Duodenal mucosa (tissue), 2 donors: Measurements from ENCODE around the gene IPO11.
"Not testable (repeated sequence)": the region's sequence is repeated elsewhere in the genome, so short reads cannot be mapped to it uniquely, and the experiment has no call there.

Source experiments
- H3K27ac ChIP-seq: one replicate; pipeline ENCODE4 v1.7.0; 2013; ENCODE audit warnings: low read depth, low read length
- H3K27me3 ChIP-seq, 2 donors: one replicate each; pipeline ENCODE4 v1.7.0; 2013; ENCODE audit warnings: low read length in 2 of 2, control low read depth in 1 of 2; ENCODE audit not compliant: insufficient read depth in 2 of 2, control insufficient read depth in 1 of 2
- H3K36me3 ChIP-seq, 2 donors: one replicate each; pipeline ENCODE4 v1.7.0; 2013; ENCODE audit warnings: low read length in 2 of 2, control low read depth in 1 of 2; ENCODE audit not compliant: insufficient read depth in 2 of 2, control insufficient read depth in 1 of 2
- H3K4me1 ChIP-seq, 2 donors: one replicate each; pipeline ENCODE4 v1.7.0; 2013; ENCODE audit warnings: low read length in 2 of 2, control low read depth in 1 of 2; ENCODE audit not compliant: insufficient read depth in 2 of 2, control insufficient read depth in 1 of 2
- H3K4me3 ChIP-seq, 2 donors: one replicate each; pipeline ENCODE4 v1.7.0; 2013; ENCODE audit warnings: low read length in 2 of 2, low read depth in 1 of 2
- H3K9ac ChIP-seq, 2 donors: one replicate each; pipeline ENCODE4 v1.7.0; 2013; ENCODE audit warnings: low read length in 2 of 2, low read depth in 1 of 2
- H3K9me3 ChIP-seq, 2 donors: one replicate each; pipeline ENCODE4 v1.7.0; 2013; ENCODE audit warnings: low read length in 2 of 2, control low read depth in 1 of 2; ENCODE audit not compliant: control insufficient read depth in 1 of 2

The IPO11 gene

DNA sequence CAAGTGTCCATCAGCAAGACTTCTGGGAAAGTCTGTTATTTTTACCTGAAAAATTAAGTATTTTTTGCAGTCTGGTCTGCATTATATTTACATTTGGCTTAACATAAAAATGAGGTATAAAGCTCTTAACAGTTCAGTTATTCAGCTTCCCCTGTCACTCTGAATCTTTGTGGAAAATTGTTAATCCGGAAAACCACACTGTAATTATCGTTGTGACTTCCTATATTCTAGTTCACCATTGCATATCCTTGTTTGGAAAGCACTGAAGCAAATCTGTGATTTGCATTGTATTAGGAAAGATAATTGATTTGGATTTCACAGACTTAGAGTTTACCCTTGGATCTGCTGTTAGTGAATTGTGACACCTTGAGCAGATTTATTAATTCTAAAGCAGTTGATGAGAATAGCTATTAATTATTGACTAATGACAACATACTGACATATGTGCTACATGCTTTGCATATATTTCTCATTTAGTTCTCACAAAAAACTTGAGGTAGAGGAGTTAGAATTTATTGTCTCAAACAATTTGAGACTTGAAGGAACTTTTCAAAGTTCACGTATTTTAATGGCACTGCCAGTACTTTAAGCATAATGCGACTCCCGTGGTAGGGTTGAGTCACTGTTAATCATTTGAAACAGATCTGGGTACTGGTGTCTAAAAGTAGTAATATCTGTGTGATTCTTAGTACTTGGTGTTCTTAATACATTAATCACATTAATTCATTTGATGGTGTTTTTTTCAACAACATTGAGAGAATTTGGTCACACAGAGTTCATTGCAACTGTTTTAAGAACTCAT is 94.3 kb downstream of the IPO11 start:
- Histone ChIP-seq H3K9me3 (no peaks in the 10 kb centered on the region), H3K4me3 (no peak overlapping the region), H3K27me3 (no peaks in the 10 kb centered on the region), H3K4me1 (no peaks in the 10 kb centered on the region), H3K36me3 (peaks cover 1 to 4% of the 10 kb centered on the region in 2 donors), H3K9ac (no peak overlapping the region), H3K27ac (no peak overlapping the region)

- H3K36me3 ChIP-seq, H3K4me3 ChIP-seq, H3K9me3 ChIP-seq, H3K27me3 ChIP-seq, H3K27ac ChIP-seq, H3K4me1 ChIP-seq, H3K9ac ChIP-seq: not testable (repeated sequence)
Measured at GRCh38 chr5:62508760-62509159, 96.2 kb downstream of the IPO11 start.

GRCh38 chr5:62509806-62510205 is 97.2 kb downstream of the IPO11 start:
- no peak overlapping the region for H3K9ac ChIP-seq
- peaks cover 0 to 3% of the 10 kb centered on the region in 2 donors for H3K36me3 ChIP-seq
- no peak overlapping the region for H3K4me3 ChIP-seq
- H3K27ac ChIP-seq: no peak overlapping the region
- H3K9me3 ChIP-seq: no peaks in the 10 kb centered on the region
- no peaks in the 10 kb centered on the region for H3K4me1 ChIP-seq
- no peaks in the 10 kb centered on the region for H3K27me3 ChIP-seq

DNA sequence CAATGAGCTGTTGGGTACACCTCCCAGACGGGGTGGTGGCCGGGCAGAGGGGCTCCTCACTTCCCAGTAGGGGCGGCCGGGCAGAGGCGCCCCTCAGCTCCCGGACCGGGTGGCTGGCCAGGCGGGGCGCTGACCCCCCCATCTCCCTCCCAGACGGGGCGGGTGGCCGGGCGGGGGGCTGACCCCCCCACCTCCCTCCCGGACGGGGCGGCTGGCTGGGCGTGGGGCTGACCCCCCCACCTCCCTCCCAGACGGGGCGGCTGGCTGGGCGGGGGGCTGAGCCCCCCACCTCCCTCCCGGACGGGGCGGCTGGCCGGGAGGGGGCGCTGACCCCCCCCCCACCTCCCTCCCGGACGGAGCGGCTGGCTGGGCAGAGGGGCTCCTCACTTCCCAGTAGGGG is 100.5 kb downstream of the IPO11 start:
- H3K27ac ChIP-seq, H3K9me3 ChIP-seq, H3K36me3 ChIP-seq, H3K4me1 ChIP-seq, H3K9ac ChIP-seq, H3K27me3 ChIP-seq, H3K4me3 ChIP-seq: not testable (repeated sequence)

DNA sequence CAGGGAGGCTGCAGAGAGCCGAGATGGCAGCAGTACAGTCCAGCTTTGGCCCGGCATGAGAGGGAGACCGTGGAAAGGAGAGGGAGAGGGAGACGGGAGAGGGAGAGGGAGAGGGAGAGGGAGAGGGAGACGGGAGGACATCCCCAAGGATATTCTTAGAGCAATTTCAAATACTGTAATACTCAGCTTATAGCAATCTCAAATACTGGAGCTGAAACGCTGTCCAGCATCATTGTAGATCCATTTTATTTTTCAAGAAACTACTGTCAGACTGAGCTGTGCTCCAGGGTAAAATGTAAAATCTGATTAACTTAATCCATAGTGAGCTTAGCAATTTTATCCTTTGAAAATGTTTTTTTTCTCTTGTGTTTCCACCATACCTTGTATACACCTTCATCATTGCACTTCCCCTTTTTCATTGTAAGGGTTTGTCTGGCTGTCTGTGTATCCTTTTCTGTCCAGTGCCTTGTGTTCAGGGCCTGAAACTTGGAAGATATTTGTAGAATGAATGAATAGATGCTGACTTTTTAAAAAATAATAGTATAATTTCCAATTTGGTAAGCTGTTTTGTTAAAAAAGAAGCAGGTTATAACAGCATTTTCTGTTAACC is 102.1 kb downstream of the IPO11 start:
- Histone ChIP-seq H3K9ac (no peak overlapping the region), H3K36me3 (peaks cover 0 to 3% of the 10 kb centered on the region in 2 donors), H3K4me3 (no peak overlapping the region), H3K4me1 (no peaks in the 10 kb centered on the region), H3K9me3 (no peaks in the 10 kb centered on the region), H3K27ac (no peak overlapping the region), H3K27me3 (no peaks in the 10 kb centered on the region)

GRCh38 chr5:62520812-62521211 is 108.2 kb downstream of the IPO11 start:
- H3K9me3 ChIP-seq, H3K36me3 ChIP-seq: not testable (repeated sequence)

DNA sequence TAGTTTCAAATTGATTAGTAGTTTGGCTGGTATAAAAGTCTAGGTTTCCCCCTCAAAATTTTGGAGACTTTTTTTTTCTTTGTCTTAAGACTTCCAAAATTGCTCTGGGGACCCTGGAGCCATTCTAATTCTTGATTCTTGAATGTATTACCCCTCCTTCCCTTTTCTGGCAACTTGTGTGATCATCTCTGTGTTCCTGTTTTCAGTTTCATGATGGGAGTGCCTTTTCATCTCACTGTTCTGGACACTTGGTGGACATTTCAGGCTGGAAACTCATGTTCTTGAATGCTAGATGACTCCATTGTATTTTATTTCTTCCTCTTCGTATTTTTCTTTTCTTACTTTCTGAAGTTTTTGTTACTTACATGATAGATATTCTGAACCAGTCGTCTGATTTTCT is 108.8 kb downstream of the IPO11 start:
- Histone ChIP-seq H3K36me3 (peaks cover 0 to 6% of the 10 kb centered on the region in 2 donors), H3K27me3 (no peaks in the 10 kb centered on the region), H3K4me3 (no peak overlapping the region), H3K4me1 (no peaks in the 10 kb centered on the region), H3K27ac (no peak overlapping the region), H3K9ac (no peak overlapping the region), H3K9me3 (no peaks in the 10 kb centered on the region)

More at GRCh38 chr5:62520812-62521211, 108.2 kb downstream of the IPO11 start:
- not testable (repeated sequence) for H3K4me3 ChIP-seq, H3K4me1 ChIP-seq, H3K9ac ChIP-seq, H3K27ac ChIP-seq, H3K27me3 ChIP-seq

GRCh38 chr5:62522811-62523210 is 110.2 kb downstream of the IPO11 start:
- Histone ChIP-seq H3K9ac (no peak overlapping the region), H3K4me1 (no peaks in the 10 kb centered on the region), H3K9me3 (no peaks in the 10 kb centered on the region), H3K36me3 (peaks cover 0 to 6% of the 10 kb centered on the region in 2 donors), H3K4me3 (no peak overlapping the region), H3K27ac (no peak overlapping the region), H3K27me3 (no peaks in the 10 kb centered on the region)

DNA sequence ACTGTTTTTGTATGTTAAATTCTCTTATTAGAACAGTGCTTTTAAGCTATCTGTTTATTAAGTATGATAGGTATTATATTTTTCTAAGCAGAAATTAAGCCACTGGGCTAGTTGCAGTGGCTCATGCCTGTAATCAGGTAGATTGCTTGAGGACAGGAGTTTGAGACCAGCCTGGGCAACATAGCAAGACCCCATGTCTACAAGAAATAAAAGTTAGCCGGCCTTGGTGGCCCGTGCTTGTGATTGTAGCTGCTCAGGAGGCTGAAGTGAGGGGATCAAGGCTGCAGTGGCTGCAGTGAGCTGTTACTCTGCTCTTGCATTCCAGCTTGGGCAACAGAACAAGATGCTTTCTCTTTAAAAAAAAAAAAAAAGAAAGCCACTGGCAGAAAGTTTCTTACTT is 121.0 kb downstream of the IPO11 start:
- Histone ChIP-seq H3K9ac (no peak overlapping the region), H3K36me3 (peaks cover 0 to 11% of the 10 kb centered on the region in 2 donors), H3K4me1 (no peaks in the 10 kb centered on the region), H3K4me3 (no peak overlapping the region), H3K27me3 (no peaks in the 10 kb centered on the region), H3K9me3 (no peaks in the 10 kb centered on the region), H3K27ac (no peak overlapping the region)

GRCh38 chr5:62534461-62535236 is 122.1 kb downstream of the IPO11 start:
- Histone ChIP-seq H3K9me3 (no peaks in the 10 kb centered on the region), H3K27ac (no peak overlapping the region), H3K36me3 (peaks cover 0 to 13% of the 10 kb centered on the region in 2 donors), H3K4me3 (no peak overlapping the region), H3K27me3 (no peaks in the 10 kb centered on the region), H3K4me1 (no peaks in the 10 kb centered on the region), H3K9ac (no peak overlapping the region)
